Lung (tissue), 12 donors: Measurements from ENCODE around the gene RBM8A. TPM values are rescaled to one million over a fixed set of nuclear protein-coding genes. Genes with fewer than 3 reads are reported as not detected.

ENCODE experiments used
- ATAC-seq: fragments of 200-7000 bp; cut with Tn5 transposase; one replicate; pipeline ENCODE4 v1.9.1; 2020; ENCODE audit warnings: moderate number of reproducible peaks; ENCODE audit not compliant: insufficient read depth, low FRiP score
- DNase-seq, 3 donors: peaks; one replicate each; pipeline ENCODE4 v3.0.0-alpha.2; 2013 to 2017
- H3K27ac ChIP-seq, 2 donors: one replicate each; pipeline ENCODE4 v1.5.1; 2013; ENCODE audit warnings: mild to moderate bottlenecking in 2 of 2, moderate library complexity in 2 of 2, control low read depth in 1 of 2, inconsistent platforms in 1 of 2, low read depth in 1 of 2, low read length in 1 of 2
- H3K27me3 ChIP-seq, 3 donors: one replicate each; pipeline ENCODE4 v1.5.1; 2013; ENCODE audit warnings: low read length in 2 of 3; ENCODE audit not compliant: control insufficient read depth in 3 of 3, insufficient read depth in 3 of 3
- H3K36me3 ChIP-seq, 4 donors: one replicate each; pipeline ENCODE4 v1.5.1; 2013; ENCODE audit warnings: low read length in 4 of 4, mild to moderate bottlenecking in 1 of 4, moderate library complexity in 1 of 4; ENCODE audit not compliant: control insufficient read depth in 4 of 4, insufficient read depth in 4 of 4
- H3K4me1 ChIP-seq, 5 donors: one replicate each; pipeline ENCODE4 v1.5.1; 2013; ENCODE audit warnings: low read length in 5 of 5, mild to moderate bottlenecking in 2 of 5, moderate library complexity in 1 of 5; ENCODE audit not compliant: control insufficient read depth in 5 of 5, insufficient read depth in 5 of 5
- H3K4me3 ChIP-seq: one replicate; pipeline ENCODE4 v1.5.1; 2013; ENCODE audit warnings: mild to moderate bottlenecking, control low read depth, moderate library complexity
- H3K9ac ChIP-seq, 2 donors: one replicate each; pipeline ENCODE4 v1.5.1; 2013; ENCODE audit warnings: low read length in 2 of 2, control low read depth in 1 of 2; ENCODE audit not compliant: insufficient read depth in 1 of 2
- H3K9me3 ChIP-seq, 4 donors: one replicate each; pipeline ENCODE4 v1.5.1; 2013; ENCODE audit warnings: low read length in 3 of 4, mild to moderate bottlenecking in 1 of 4, moderate library complexity in 1 of 4; ENCODE audit not compliant: control insufficient read depth in 4 of 4, insufficient read depth in 3 of 4
- WGBS, 2 donors: extraction: QIAGEN DNeasy Blood & Tissue Kit; methylation state at CpG; one replicate each; pipeline ENCODE4 v1.1.7; 2013; 5-methylcytosine and 5-hydroxymethylcytosine counted together
- polyA plus RNA-seq, 2 donors: library from polyadenylated mRNA; stranded (reverse); fragments of 200-250 nt; gene quantifications; one replicate each; pipeline ENCODE4 v1.2.1, GENCODE V29; 2013
- total RNA-seq, 2 donors: library from RNA; depleted of rRNA in 1 of 2; stranded (reverse); fragments of >200 nt in 1 of 2; gene quantifications; one replicate each; pipeline ENCODE4 v1.2.1, GENCODE V29; 2014 to 2021
- TF ChIP-seq, protein P1 (sequence below): IDR thresholded peaks from 2 replicates; pipeline ENCODE4 v1.5.1; 2012; ENCODE audit warnings: mild to moderate bottlenecking; ENCODE audit errors: control extremely low read depth, extremely low read depth
- donor health status: control.
- donor health status: control.
- donor health status: Bipolar disorder and iron deficiency.
- donor health status: healthy.
- donor health status: DM: yes; HTN: yes; CAD: no.

RBM8A gene
- total and polyA plus RNA-seq, 4 donors = 106 to 152 (median 125) TPM

DNA sequence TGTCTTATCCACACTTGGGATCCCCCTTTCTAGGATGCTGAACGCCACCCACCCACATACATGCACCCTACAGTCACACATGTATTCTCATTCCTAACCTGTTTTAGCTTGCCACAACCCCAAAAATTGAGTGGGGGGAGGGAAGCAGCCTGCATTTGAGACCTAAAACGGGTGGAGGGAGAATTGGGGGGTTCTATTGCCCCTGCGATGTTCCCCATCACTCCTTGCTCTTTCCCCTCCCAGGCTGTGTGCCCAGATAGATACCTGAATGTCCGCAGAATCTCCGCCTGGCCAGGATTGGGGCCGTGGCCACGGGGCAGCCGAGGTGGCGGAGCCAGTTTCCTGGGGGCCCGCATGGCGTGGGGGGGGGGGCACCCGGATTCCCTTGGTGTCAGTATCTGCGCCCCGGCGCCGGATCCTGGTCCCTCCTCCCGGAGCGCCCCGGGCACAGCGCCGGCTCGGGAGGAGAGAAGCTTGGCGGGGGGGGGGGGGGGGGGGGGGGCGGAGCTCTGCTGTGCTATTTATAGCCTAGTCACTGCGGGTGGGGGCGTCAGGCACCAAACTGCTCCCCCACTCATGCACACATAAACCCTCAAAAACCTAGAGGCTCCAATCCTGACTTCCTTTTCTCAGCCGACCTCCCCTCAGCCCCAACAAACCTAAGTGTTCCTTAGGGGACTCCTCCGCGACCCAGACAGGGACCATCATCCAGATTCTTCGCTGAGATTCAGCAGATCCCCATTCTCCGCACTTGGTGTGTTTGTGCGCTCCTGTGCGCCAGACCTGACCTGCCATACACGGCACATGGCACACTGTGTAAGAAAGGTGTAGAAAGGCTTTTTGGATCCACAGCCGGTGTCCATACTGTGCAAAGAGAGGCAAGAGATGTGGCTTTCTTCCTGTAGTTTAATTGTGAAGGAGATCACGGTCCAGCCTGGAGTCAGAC is 35.1 kb upstream of the RBM8A start:
- 6 to 9% methylated on average over 24 to 34 of the region's 36 CpGs for WGBS, 2 donors
- peak; percentile 24 to 46 (median 40) for DNase-seq

DNA sequence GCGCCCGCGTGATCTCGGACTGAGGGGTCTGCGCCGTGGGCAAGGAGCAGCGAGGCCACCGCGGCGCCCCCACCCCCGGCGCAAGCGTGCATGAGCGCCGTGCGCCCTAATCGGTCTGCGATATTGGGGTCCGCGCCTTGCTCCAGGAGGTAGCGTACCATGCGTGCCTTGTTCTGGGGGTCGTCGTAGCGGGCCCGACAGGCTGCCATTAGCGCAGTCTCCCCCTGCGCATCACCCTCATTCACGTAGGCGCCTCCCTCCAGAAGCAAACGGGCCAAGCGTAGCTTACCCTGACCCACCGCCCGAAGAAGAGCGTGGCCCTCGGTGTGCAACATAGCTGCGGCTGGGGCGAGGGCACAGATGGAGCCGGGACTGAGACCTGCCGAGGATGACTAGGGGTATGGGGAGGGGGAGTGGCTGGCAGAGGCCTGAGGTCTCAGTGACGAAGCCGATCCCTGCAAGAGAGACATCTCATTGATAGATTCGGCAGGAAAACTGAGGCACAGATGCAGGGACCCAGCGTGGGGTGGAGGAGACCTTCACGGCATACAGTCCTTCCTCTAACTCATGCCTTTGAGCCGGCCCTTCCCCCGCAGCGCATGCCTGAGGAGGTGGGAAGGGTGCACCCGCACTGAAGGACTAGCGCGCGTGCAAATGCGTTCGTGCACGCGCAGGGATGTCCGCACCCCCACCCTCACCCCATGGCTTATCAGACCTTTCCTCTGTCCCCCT is 34.3 kb upstream of the RBM8A start:
- no peaks in the 10 kb centered on the region for H3K36me3 ChIP-seq
- H3K27me3 ChIP-seq = peaks cover 0 to 10% (median 4%) of the 10 kb centered on the region in 3 donors
- H3K27ac ChIP-seq = peak overlapping the region in 1 of 2 donors; percentile 91
- ATAC-seq (no peak), DNase-seq (peak; percentile 34 to 47 (median 42))
- WGBS, 2 donors = 1% methylated on average over 50 to 57 of the region's 57 CpGs
- no peak overlapping the region for H3K9ac ChIP-seq
- no peaks in the 10 kb centered on the region for H3K9me3 ChIP-seq
- H3K4me3 ChIP-seq = peak overlapping the region; percentile 60
- H3K4me1 ChIP-seq = peaks cover 11 to 58% (median 18%) of the 10 kb centered on the region in 5 donors
- TF ChIP-seq, protein P1, sequence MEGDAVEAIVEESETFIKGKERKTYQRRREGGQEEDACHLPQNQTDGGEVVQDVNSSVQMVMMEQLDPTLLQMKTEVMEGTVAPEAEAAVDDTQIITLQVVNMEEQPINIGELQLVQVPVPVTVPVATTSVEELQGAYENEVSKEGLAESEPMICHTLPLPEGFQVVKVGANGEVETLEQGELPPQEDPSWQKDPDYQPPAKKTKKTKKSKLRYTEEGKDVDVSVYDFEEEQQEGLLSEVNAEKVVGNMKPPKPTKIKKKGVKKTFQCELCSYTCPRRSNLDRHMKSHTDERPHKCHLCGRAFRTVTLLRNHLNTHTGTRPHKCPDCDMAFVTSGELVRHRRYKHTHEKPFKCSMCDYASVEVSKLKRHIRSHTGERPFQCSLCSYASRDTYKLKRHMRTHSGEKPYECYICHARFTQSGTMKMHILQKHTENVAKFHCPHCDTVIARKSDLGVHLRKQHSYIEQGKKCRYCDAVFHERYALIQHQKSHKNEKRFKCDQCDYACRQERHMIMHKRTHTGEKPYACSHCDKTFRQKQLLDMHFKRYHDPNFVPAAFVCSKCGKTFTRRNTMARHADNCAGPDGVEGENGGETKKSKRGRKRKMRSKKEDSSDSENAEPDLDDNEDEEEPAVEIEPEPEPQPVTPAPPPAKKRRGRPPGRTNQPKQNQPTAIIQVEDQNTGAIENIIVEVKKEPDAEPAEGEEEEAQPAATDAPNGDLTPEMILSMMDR = no peak

More for the DNA sequence above, 35.1 kb upstream of the RBM8A start:
- no peak for ATAC-seq
- H3K4me3 ChIP-seq = peak overlapping the region; percentile 60
- H3K27ac ChIP-seq = peak overlapping the region; percentile 64 to 92
- peaks cover 11 to 57% (median 18%) of the 10 kb centered on the region in 5 donors for H3K4me1 ChIP-seq
- TF ChIP-seq, protein P1 = no peak
- no peak overlapping the region for H3K9ac ChIP-seq
- H3K27me3 ChIP-seq = peaks cover 0 to 10% (median 4%) of the 10 kb centered on the region in 3 donors
- peaks cover 0 to 3% (median under 1%) of the 10 kb centered on the region in 4 donors for H3K36me3 ChIP-seq
- peaks cover 0 to under 1% (median 0%) of the 10 kb centered on the region in 4 donors for H3K9me3 ChIP-seq

DNA sequence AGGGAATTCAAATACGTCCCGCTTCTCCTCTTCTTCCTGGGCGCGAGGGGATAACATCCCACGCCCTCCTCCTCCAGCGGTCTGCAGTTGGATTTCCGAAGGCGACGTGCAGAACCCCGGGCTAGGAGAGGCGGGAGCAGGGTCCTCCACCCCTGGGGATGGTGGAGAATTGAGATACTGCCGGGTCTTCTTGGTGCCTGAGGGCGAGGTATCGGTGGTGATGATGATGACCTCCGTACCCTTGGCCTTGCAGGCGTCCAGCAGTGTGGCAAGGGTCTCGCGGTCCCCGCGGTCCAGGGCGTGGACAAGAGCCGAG is 33.8 kb upstream of the RBM8A start:
- TF ChIP-seq, protein P1 = no peak
- ATAC-seq = no peak
- no peak for DNase-seq
- Histone ChIP-seq H3K4me3 (peak overlapping the region; percentile 60), H3K4me1 (peaks cover 11 to 62% (median 18%) of the 10 kb centered on the region in 5 donors), H3K27ac (peak overlapping the region; percentile 80 to 91), H3K9ac (peak overlapping the region; percentile 21 to 70), H3K27me3 (peaks cover 0 to 14% (median 4%) of the 10 kb centered on the region in 3 donors), H3K9me3 (no peaks in the 10 kb centered on the region), H3K36me3 (no peaks in the 10 kb centered on the region)
- WGBS, 2 donors = 1% methylated on average over 19 to 22 of the region's 22 CpGs
